Parathyroid adenoma (tissue), 2 donors: Measurements from ENCODE around the gene GPBP1L1.

Source experiments
- H2AFZ ChIP-seq: fragments of 300-600 bp; sonication (generic); one replicate; pipeline ENCODE4 v1.7.0; 2017; ENCODE audit warnings: antibody characterized with exemption, mild to moderate bottlenecking
- H3K27ac ChIP-seq: fragments of 300-600 bp; sonication (generic); one replicate; pipeline ENCODE4 v1.7.0; 2017
- H3K27me3 ChIP-seq: fragments of 300-600 bp; sonication (generic); one replicate; pipeline ENCODE4 v1.7.0; 2017; ENCODE audit warnings: low read length; ENCODE audit not compliant: control insufficient read depth, insufficient read depth
- H3K36me3 ChIP-seq: fragments of 300-600 bp; sonication (generic); one replicate; pipeline ENCODE4 v1.7.0; 2017; ENCODE audit warnings: low read length; ENCODE audit not compliant: control insufficient read depth, insufficient read depth
- H3K4me1 ChIP-seq: fragments of 300-600 bp; sonication (generic); one replicate; pipeline ENCODE4 v1.7.0; 2017; ENCODE audit warnings: control low read depth
- H3K4me2 ChIP-seq: fragments of 300-600 bp; sonication (generic); one replicate; pipeline ENCODE4 v1.7.0; 2017; ENCODE audit warnings: low read length
- H3K4me3 ChIP-seq: fragments of 300-600 bp; sonication (generic); one replicate; pipeline ENCODE4 v1.7.0; 2017; ENCODE audit warnings: low read depth, low read length
- H3K79me2 ChIP-seq: fragments of 300-600 bp; sonication (generic); one replicate; pipeline ENCODE4 v1.7.0; 2017; ENCODE audit warnings: control low read depth
- H3K9ac ChIP-seq: fragments of 300-600 bp; sonication (generic); one replicate; pipeline ENCODE4 v1.7.0; 2017; ENCODE audit warnings: mild to moderate bottlenecking
- H3K9me3 ChIP-seq: fragments of 300-600 bp; sonication (generic); one replicate; pipeline ENCODE4 v1.7.0; 2017; ENCODE audit warnings: low read length; ENCODE audit not compliant: control insufficient read depth
- CTCF ChIP-seq: fragments of 300-600 bp; sonication (generic); IDR thresholded peaks from one replicate; pipeline ENCODE4 v1.7.0; 2017; ENCODE audit warnings: antibody characterized with exemption, mild to moderate bottlenecking
- donor health status: primary hyperparathyroidism.

GPBP1L1 gene

GRCh38 chr1:45589861-45590260 lies 96.5 kb downstream of the GPBP1L1 start:
- H3K79me2 ChIP-seq = peaks cover 26% of the 10 kb centered on the region
- H3K27ac ChIP-seq = no peak overlapping the region
- H2AFZ ChIP-seq = no peak overlapping the region
- H3K9ac ChIP-seq = no peak overlapping the region
- TF ChIP-seq CTCF = no peak
- H3K4me3 ChIP-seq = peak overlapping the region; percentile 56
- H3K4me2 ChIP-seq = peak overlapping the region; percentile 80
- no peaks in the 10 kb centered on the region for H3K27me3 ChIP-seq
- H3K4me1 ChIP-seq = peaks cover 5% of the 10 kb centered on the region
- no peaks in the 10 kb centered on the region for H3K9me3 ChIP-seq
- H3K36me3 ChIP-seq = no peaks in the 10 kb centered on the region

- no peak overlapping the region for H3K27ac ChIP-seq
These were observed 99.6 kb downstream of the GPBP1L1 start for GRCh38 chr1:45586769-45587168.

GRCh38 chr1:45585496-45586075 lies 100.7 kb downstream of the GPBP1L1 start:
- H3K4me2 ChIP-seq = peak overlapping the region; percentile 81
- H3K27me3 ChIP-seq = no peaks in the 10 kb centered on the region
- no peaks in the 10 kb centered on the region for H3K36me3 ChIP-seq
- no peaks in the 10 kb centered on the region for H3K9me3 ChIP-seq
- H3K9ac ChIP-seq = no peak overlapping the region
- H3K27ac ChIP-seq = peak overlapping the region; percentile 94
- no peak overlapping the region for H2AFZ ChIP-seq
- H3K79me2 ChIP-seq = peaks cover 22% of the 10 kb centered on the region
- TF ChIP-seq CTCF = no peak
- peak overlapping the region; percentile 79 for H3K4me3 ChIP-seq
- H3K4me1 ChIP-seq = peaks cover 5% of the 10 kb centered on the region

More at GRCh38 chr1:45586769-45587168, 99.6 kb downstream of the GPBP1L1 start:
- H3K27me3 ChIP-seq = no peaks in the 10 kb centered on the region
- H3K4me1 ChIP-seq = peaks cover 5% of the 10 kb centered on the region
- H3K9me3 ChIP-seq = no peaks in the 10 kb centered on the region
- no peak for TF ChIP-seq CTCF
- H3K4me2 ChIP-seq = peak overlapping the region; percentile 48
- no peak overlapping the region for H3K4me3 ChIP-seq
- no peak overlapping the region for H2AFZ ChIP-seq
- H3K9ac ChIP-seq = no peak overlapping the region
- peaks cover 22% of the 10 kb centered on the region for H3K79me2 ChIP-seq
- H3K36me3 ChIP-seq = no peaks in the 10 kb centered on the region

- no peak overlapping the region for H2AFZ ChIP-seq
- no peaks in the 10 kb centered on the region for H3K9me3 ChIP-seq
- peaks cover 5% of the 10 kb centered on the region for H3K4me1 ChIP-seq
- peak overlapping the region; percentile 94 for H3K27ac ChIP-seq
- H3K4me2 ChIP-seq = peak overlapping the region; percentile 81
- H3K36me3 ChIP-seq = no peaks in the 10 kb centered on the region
- H3K79me2 ChIP-seq = peaks cover 22% of the 10 kb centered on the region
- H3K9ac ChIP-seq = no peak overlapping the region
- TF ChIP-seq CTCF = no peak
- peak overlapping the region; percentile 79 for H3K4me3 ChIP-seq
- H3K27me3 ChIP-seq = no peaks in the 10 kb centered on the region
These were observed 101.3 kb downstream of the GPBP1L1 start for GRCh38 chr1:45585110-45585426.

- peak overlapping the region; percentile 95 for H2AFZ ChIP-seq
- peak overlapping the region; percentile 79 for H3K4me3 ChIP-seq
- no peaks in the 10 kb centered on the region for H3K27me3 ChIP-seq
- H3K79me2 ChIP-seq = peaks cover 22% of the 10 kb centered on the region
- H3K4me1 ChIP-seq = peaks cover 5% of the 10 kb centered on the region
- peak overlapping the region; percentile 94 for H3K27ac ChIP-seq
- H3K4me2 ChIP-seq = peak overlapping the region; percentile 81
- no peak for TF ChIP-seq CTCF
- no peaks in the 10 kb centered on the region for H3K9me3 ChIP-seq
- H3K9ac ChIP-seq = no peak overlapping the region
- H3K36me3 ChIP-seq = no peaks in the 10 kb centered on the region
These were observed 101.8 kb downstream of the GPBP1L1 start for GRCh38 chr1:45584351-45585109.
